ENCODE results near the gene PLCB1.
"Not testable (repeated sequence)": the region's sequence is repeated elsewhere in the genome, so short reads cannot be mapped to it uniquely, and the experiment has no call there.

Gene PLCB1

DNA sequence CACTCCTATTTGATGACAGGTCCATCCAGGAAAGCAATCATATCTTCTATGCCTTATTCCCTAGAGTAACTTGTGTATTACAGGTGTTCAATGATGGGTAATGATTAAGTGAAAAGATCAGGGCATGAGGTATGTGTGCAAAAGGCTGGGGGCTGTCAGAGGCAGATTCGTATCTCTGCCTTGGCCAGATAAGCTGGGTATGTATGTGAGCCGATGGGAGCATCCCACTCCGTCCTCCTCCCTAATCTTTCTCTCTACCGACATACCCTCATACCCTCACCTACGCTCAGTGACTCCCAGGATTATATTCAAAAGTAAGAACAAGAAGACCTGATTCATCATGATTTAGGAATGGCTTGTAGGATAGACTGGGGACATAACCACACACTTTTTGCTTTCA is 238.7 kb downstream of the PLCB1 start:
- DNase-seq: no peak

DNA sequence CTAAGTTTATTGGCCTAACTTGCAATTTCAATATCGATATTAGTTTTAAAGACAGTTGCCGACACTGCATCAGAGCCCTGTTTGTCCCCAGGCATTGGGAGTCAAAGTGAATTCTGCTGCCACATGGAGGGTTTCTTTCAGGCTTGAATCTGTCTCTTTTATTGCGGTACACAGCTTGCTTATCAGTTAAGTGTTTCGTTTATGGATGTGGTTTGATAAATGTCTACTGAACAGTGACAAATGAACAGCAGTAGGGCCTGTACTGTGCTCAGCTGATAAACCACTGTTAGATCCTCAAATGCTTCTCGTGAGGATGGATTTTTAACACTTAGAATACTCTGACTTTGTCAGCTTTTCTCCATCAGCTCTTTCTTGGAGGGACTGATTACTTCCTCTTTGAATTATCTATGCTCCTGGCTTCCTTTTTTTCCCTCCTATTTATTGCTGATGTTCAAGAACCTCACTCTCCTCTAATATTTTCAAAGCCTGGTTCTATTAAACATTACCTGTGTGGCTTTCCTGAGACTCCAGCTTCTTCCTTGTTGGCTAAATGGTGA is 240.8 kb downstream of the PLCB1 start:
- no peak for DNase-seq

GRCh38 chr20:8373579-8373978 is 241.5 kb downstream of the PLCB1 start:
- DNase-seq: no peak

DNA sequence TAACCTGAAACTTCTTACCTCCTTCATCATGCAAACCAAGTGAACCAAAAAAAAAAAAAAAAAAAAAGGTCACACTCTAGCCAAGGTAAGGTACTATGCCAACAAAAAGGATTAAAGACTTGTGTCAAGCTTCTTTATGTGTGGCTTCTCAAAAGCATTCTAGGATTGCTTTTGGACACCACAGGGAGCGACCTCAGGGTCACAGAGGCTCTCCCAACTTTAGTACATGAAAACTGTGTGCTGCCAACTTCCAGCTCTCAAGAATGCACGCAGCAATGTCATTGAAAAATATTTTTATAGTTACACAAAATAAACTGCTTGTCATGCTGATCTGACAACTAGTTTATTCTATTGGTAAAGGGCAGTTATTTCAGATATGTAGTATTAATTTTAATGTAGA is 243.8 kb downstream of the PLCB1 start:
- DNase-seq: no peak

DNA sequence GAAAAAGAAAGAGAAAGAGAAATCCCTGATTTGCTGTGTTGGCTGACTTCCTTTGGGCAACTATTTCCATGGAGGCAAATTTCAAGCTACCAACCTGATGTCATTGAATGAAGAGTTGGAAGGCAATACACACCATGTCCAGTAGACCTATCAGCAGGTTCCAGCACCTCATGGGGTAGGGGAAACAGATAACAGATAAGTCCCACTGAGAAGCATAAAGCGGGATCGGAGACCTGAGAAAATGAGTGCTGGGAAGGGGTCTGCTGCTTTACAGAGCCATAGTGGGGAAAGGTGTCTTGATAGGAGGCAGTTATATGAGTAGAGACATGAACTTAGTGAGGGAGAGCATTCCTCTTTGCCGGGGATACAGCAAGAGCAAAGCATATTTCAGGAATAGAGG is 244.9 kb downstream of the PLCB1 start:
- no peak for DNase-seq

GRCh38 chr20:8379125-8379524 is 247.1 kb downstream of the PLCB1 start:
- not testable (repeated sequence) for DNase-seq

DNA sequence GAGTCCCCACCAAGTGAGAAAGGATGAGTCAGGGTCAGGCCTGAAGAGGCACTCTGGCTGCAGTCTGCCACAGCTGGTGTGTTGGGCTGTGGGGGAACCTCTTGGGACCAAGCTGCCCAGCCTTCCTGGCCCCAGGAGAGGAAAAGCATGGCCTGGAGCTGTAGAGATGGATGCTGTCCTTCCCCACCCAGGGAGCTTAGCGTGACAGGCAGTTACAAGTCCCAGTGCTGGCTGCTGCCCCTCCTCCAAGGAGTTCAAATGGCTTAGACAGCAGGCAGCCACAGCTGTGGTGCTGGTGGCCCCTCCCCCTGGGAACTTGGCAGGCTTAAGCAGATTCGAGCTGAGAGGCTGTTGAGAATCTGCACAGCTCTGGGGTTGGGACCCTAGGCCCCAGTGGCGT is 253.2 kb downstream of the PLCB1 start:
- DNase-seq: no peak

DNA sequence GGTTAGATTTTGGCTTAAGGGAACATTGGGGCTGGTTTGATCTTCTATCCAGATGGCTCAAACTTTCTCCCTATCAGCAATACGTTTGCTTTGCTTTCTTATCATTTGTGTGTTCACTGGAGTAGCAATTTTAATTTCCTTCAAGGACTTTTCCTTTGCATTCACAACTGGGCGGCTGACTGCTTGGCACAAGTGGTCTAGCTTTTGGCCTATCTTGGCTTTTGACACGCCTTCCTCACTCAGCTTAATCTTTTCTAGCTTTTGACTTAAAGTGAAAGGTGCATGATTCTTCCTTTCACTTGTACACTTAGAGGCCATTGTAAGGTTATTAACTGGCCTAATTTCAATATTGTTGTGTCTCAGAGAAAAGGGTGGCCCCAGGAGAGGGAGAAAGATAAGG is 254.9 kb downstream of the PLCB1 start:
- DNase-seq: no peak

DNA sequence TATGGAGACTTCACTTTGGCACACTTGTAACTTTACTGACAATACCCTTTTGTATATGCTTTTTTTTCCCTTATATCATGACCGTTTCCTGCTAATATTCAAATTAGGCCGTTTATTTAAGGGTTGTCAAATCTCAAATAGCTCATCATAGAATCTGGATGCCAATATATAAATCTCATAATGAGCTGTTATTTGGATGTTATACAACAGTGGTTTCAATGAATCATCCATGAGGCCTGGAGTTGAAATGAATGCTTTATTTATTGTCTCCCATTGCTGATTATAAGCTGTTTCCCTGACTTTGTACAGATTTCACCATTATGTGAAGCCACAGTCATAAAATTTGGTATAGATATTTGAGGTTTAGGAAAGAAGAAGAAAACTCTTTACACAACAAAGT is 256.1 kb downstream of the PLCB1 start:
- no peak for DNase-seq

DNA sequence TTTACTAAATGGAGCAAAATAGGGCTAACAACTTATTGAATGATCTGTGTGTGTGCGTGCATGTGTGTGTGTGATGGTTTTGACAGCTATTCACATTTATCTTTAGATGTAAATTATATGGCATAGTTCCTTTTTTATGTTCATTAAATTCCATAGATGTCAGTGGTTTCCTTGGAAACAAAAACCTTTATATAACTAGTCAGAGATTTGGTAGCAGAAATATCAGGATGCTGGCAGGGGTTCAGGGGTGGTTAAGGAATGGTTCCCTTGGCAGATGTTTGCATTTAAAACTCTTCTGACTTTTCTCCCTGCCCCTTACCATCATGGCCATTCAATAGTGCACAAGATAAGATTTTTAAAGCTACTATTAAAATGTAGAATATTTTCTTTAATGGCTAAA is 256.6 kb downstream of the PLCB1 start:
- DNase-seq: no peak

DNA sequence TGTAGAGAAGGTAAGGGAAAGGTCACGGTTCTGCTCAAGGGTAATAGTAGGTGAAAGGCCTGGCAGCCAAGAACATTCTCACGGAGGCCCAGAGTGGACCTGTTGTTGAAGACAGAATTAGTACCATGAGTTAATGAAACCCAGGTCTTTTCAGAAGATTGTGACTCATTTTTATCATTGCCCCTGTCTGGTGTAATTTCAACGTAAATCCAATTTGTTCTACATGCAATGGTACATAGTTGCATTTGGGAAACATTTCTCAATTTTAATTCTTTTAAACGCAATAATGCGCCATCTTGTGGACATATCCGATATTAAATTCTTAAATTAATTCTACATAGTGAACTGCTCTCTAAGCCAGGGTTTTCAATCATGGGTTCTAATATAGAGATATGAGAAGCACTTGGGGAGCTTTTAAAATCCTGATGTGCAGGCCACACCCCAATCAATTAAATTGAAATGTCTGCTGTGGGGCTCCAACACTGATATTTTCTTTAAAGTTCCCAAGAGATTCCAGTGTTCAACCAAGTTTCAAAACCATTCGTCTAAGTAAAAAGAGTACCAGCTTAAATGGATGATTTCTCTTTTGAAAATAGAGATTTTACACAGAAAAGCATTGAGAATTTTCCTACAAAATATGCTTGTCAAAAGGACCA is 257.4 kb downstream of the PLCB1 start:
- no peak for DNase-seq

- DNase-seq: no peak
These were observed 258.0 kb downstream of the PLCB1 start for GRCh38 chr20:8390037-8390433.

DNA sequence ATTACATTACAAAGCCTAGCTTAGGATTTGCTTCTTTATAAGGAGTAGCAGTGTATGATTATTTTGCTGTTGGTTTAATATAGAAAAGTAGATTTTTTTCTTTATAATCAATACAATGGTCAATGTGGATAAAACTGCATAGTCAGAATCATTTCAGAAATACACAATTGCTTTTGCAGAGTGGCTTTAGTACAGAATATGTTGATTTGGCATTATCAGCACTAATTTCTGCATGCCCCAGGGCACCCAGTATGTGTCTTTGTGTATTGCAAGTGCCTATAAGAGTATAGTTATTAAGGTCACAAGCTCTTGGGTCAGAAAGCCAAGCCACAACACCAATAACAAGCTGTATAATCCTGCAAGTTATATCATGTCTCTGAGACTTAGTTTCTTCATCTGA is 258.4 kb downstream of the PLCB1 start:
- no peak for DNase-seq

DNA sequence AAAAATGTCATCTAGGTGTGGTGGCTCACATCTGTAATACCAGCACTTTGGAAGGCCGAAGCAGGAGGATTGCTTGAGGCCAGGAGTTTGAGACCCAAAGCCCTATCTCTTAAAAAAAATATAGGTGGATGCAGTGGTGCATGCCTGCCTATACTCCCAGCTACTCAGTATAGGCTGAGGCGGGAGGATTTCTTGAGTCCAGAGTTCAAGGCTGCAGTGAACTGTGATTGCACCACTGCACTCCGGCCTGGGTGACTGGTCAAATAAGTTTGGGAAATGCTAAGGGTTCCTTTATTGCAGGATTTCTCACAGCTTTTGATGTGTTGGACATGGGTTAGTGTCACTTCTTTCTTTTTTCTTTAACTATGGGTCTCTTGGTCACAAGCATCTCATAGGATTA is 261.3 kb downstream of the PLCB1 start:
- DNase-seq: no peak

DNA sequence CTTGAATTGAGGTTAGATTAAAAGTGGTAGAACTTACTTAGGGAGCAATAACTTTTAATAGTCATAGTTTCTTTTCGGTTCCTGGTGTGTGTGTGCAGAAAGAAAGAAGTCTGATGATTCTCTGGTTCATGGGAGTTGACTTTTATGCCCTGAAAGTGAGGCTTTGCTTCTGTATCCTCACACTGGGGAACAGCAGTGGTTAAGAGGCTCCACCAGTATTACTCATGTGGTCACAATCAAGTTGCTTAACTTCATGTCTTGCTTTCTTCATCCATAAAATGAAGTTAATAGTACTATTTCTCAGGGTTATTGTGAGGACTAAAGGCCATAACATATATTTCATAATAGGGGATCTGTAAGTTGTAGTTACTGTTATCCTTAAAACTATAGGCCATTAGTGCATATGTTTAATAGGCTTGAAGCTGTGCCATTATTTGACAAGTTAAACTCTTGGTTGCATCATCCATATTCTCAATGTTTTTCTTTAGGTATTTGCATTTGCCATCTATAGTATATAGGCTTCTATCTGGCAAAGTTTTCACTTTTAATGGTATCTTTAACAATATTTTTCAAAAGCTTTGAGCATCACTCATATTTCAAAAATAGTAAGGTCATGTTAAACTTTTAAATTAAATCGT is 262.4 kb downstream of the PLCB1 start:
- no peak for DNase-seq

DNA sequence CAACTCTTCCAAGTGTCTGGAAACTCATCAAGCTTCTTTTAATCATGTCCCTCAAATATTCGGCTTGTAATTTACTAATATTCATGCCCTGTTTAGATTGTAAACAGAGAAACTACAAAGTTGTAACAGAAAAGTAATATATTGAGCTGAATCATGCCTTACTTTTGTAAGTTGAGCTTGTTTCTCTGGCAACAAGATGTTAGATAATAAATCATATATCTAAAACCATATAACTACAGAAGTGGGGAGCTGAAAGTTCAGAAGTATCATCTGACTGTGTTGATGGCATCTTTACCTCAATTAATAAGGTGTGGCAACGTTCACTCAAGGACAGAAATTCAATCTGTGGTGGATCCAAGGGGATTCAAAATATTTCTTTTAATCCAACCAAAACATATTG is 263.9 kb downstream of the PLCB1 start:
- no peak for DNase-seq

DNA sequence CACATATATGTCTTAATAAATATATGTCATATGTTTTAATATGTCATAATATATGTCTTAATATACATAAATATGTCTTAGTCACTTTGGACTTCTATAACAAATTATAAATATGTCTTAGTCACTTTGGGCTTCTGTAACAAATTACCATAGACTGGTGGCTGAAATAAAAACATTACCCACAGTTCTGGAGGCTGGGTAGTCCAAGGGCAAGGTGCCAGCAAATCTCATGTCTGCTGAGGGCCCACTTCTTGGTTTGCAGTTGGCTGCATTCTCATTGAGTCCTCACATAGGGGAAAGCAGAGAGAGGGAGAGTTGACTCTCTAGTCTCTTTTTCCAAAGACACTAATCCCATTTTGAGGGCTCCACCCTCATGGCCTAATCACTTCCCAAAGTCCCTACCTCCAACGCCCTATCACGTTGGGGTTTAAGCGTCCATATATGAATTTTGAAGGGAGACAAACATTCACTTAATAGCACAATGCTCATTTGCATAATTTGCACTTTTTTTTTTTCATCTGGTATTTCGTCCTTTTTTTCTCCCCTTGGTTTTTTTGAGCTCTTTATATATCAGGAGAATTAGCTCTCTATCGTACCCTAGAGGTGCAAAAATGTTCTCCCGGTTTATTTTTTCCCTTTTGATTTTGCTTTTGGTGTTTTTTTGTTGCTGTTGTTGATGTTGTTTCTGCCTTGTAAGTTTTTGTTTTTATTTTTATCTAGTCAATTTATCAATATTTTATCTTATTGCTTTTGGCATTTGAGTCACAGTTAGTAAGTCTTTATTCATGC is 266.4 kb downstream of the PLCB1 start:
- no peak for DNase-seq

DNA sequence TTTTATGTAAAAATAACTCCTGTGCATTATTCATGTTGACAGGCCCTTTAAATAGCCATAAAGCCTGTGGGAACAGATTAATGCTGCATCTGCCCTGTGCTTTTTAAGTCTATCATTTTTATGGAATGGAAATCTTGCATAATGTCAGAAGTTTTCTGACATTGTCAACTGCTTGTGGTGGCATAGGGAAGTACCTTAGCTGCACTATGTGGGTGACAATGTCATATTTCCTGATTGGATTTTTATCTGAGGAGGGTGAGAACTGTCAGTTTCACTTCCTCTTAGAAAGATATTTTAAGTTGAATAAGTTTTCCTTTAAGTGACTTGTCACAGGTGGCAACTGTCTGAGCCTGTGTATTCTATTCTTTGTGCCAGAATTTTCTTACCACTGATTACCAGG is 267.9 kb downstream of the PLCB1 start:
- no peak for DNase-seq

- no peak for DNase-seq
These were observed 268.4 kb downstream of the PLCB1 start for GRCh38 chr20:8400486-8400885.

DNA sequence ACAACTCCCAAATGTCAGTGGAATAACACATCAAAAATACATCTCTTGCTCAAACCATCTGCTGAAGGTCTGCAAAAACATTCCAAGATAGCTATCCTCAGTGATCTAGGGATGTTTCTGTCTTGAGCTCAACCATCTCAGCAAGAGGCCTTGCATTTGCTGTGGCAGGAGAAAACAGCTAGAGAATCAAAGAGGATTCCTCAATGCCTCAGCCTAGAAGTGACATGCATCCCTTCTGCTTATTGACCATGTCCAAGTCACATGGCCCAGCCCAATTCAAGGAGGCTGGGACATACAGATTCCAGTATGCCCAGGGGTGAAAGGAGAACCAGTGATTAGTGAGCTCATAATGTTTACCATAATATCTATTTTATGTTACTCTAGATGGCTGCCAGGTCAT is 269.5 kb downstream of the PLCB1 start:
- DNase-seq: no peak

DNA sequence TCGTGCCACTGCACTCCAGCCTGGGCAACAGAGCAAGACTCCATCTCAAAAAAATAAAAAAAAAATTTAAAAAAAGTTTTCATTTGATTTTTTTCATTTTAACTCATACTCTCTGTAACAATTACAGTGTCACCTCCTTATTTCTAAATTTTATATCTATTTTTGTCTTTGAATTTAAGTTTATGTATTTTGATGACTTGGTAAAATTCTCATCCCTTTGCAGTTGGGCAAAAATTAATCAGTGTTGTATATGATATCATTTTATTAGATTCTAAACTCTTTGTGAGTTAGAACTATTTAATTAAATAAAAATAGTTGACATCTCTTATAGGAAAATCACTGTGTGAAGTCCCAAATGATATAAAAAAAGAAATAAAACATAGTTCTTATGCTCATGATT is 270.7 kb downstream of the PLCB1 start:
- no peak for DNase-seq

DNA sequence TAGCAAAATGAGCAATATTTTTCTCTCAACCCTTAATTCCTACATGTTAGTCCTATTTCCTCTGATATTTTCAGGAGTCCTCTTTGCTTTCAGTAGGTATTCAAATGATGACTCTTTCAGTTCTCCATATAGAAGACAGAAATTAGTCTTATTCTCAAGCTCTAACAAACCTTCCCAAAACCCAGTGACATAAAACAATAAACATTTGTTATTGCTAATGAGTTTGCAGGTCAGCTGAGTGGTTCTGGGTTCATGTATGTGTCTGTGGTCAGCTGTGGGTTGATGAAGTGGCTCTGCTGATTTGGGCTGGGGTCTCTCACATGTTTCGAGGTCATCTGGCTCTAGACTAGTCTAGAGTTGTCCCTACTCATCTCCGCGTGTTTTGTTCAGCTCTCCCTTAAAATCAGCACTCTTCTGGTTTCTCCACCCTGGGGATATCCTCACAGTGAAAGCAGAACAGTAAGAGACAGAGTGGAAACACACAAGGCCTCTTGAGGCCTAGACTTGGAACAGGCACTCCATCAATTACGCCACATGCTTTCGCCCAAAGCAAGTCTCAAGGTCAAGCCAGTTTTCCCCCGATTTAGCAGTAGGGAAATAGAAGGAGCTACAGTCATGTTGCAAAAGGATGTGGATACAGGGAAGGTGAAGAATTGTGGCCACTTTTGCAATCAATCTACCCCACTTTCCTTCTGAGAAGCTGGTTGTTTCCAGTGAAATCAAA is 273.0 kb downstream of the PLCB1 start:
- no peak for DNase-seq

- DNase-seq: no peak
These were observed 274.3 kb downstream of the PLCB1 start for GRCh38 chr20:8406391-8406790.

Data from activated naive CD4-positive, alpha-beta T cell (primary cell).